Hematopoietic multipotent progenitor cell treated with erythropoietin and hydrocortisone succinate and interleukin-3 and kit ligand, for 4 days (in vitro differentiated cells): Measurements from ENCODE around the gene MSMB.
A peak's percentile ranks its signal among the peaks of the same experiment; 100 is the strongest.
"Not testable (repeated sequence)": the region's sequence is repeated elsewhere in the genome, so short reads cannot be mapped to it uniquely, and the experiment has no call there.

ENCODE experiments used
- DNase-seq: peaks from one replicate; pipeline ENCODE4 v3.0.0-alpha.2; 2015

The MSMB gene

GRCh38 chr10:46069771-46070463, 23.8 kb upstream of the MSMB start:
- peak; percentile 30 for DNase-seq

GRCh38 chr10:46068905-46069304, 22.8 kb upstream of the MSMB start:
- DNase-seq, result no peak

- DNase-seq, result no peak
Observed at GRCh38 chr10:46068117-46068516, 22.0 kb upstream of the MSMB start.

- DNase-seq, result no peak
Observed at GRCh38 chr10:46064269-46064817, 18.3 kb upstream of the MSMB start.

GRCh38 chr10:46062723-46063428, 16.8 kb upstream of the MSMB start:
- no peak for DNase-seq

GRCh38 chr10:46060706-46061105, 14.6 kb upstream of the MSMB start:
- DNase-seq, result no peak

GRCh38 chr10:46057927-46058326, 11.9 kb upstream of the MSMB start:
- DNase-seq, result not testable (repeated sequence)

- DNase-seq, result no peak
Observed at GRCh38 chr10:46057038-46057437, 11.0 kb upstream of the MSMB start.

- no peak for DNase-seq
Observed at GRCh38 chr10:46055771-46056170, 9.7 kb upstream of the MSMB start.

GRCh38 chr10:46053534-46054434, 7.7 kb upstream of the MSMB start:
- no peak for DNase-seq

- no peak for DNase-seq
Observed at GRCh38 chr10:46052791-46053375, 6.8 kb upstream of the MSMB start.

- DNase-seq, result no peak
Observed at GRCh38 chr10:46052057-46052790, 6.2 kb upstream of the MSMB start.

- DNase-seq, result peak; percentile 59
Observed at GRCh38 chr10:46050941-46051623, 5.0 kb upstream of the MSMB start.

- DNase-seq, result not testable (repeated sequence)
Observed at GRCh38 chr10:46049497-46049831, 3.4 kb upstream of the MSMB start.

- DNase-seq, result no peak
Observed at GRCh38 chr10:46048152-46048551, 2.1 kb upstream of the MSMB start.

GRCh38 chr10:46042527-46042926, 3.5 kb downstream of the MSMB start:
- no peak for DNase-seq

- no peak for DNase-seq
Observed at GRCh38 chr10:46040004-46040403, 6.1 kb downstream of the MSMB start.

GRCh38 chr10:46037107-46037825, 8.8 kb downstream of the MSMB start:
- DNase-seq, result no peak

GRCh38 chr10:46035923-46036849, 9.9 kb downstream of the MSMB start:
- DNase-seq, result no peak

- peak; percentile 46 for DNase-seq
Observed at GRCh38 chr10:46033602-46034011, 12.5 kb downstream of the MSMB start.
